HG03460 (cell line): ENCODE results near the gene ITPR2.
"Not testable (repeated sequence)": the region's sequence is repeated elsewhere in the genome, so short reads cannot be mapped to it uniquely, and the experiment has no call there.

Experiments used
- ATAC-seq: cut with Tn5 transposase; IDR thresholded peaks from one replicate; pipeline ENCODE4 v1.9.1; 2021; ENCODE audit not compliant: unreplicated experiment

ITPR2 gene

DNA sequence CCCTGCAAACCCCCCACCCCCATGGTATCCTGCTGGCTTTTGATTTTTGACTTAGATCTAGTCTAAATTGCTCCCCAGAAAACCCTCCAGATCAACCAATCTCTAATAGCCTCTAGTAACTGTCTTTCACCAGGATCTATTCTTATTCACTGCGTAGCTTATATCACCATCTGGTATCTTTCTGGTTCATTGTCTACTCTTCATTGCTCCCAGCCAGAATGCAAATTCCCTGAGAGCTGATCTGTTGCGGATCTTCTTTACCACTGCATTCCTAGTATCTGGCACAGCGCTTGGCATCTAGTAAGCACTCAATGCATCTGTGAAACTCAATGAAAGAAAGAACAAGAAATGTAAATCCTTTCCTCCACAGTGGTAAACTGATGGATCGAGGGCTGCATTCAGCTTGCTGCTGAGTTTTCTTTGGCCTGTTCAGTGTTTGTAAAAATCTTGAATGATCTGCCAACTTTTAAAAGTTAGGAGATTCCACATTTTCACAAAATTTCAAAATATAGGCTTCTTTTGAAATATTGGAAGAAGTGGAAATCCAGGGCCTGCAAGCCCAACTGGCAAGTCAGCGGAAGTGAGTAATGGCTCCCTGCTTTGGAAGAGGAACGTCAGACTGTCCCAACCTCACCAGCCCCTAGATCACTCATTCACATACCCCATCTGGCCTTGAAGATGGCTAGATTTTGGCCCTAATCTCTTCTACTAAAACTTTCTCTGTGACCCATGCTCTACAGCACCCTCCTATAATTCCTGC lies 363.4 kb downstream of the ITPR2 start:
- no peak for ATAC-seq

- ATAC-seq: no peak
These were observed 365.6 kb downstream of the ITPR2 start for GRCh38 chr12:26467351-26467750.

GRCh38 chr12:26466726-26467125 lies 366.3 kb downstream of the ITPR2 start:
- no peak for ATAC-seq

DNA sequence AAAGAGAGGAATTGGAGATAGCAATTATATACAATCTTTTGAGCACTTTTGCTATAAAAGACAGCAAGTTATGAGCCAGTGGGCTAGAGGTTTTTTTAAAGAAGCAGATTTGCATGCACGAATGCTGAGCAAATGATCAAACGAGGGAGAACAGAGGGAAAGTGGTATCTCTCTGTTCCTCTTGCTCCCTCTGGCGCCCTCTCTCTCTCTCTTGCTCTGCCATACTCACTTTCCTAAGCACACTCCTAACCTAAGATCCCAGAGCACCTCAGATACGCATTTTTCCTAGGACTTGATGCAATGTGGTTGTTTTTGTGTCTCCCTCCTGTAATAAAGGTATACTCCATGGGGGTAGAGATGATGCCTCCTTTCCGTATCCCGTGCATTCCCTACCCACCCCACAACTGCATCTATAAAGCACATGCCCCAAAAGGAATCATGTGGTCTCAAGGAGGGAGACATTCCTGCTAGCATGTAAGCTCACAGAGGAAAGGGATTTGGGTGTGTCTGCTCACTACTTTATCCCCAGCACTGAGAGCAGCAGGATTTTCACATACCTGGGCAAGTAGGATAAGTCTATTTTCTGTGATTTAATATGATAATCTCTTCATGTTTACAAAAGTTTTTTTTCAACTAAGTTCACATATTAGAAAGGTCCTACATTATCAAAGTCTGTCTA lies 367.4 kb downstream of the ITPR2 start:
- no peak for ATAC-seq

GRCh38 chr12:26461776-26462175 lies 371.2 kb downstream of the ITPR2 start:
- no peak for ATAC-seq

- ATAC-seq: no peak
These were observed 372.6 kb downstream of the ITPR2 start for GRCh38 chr12:26460361-26460760.

DNA sequence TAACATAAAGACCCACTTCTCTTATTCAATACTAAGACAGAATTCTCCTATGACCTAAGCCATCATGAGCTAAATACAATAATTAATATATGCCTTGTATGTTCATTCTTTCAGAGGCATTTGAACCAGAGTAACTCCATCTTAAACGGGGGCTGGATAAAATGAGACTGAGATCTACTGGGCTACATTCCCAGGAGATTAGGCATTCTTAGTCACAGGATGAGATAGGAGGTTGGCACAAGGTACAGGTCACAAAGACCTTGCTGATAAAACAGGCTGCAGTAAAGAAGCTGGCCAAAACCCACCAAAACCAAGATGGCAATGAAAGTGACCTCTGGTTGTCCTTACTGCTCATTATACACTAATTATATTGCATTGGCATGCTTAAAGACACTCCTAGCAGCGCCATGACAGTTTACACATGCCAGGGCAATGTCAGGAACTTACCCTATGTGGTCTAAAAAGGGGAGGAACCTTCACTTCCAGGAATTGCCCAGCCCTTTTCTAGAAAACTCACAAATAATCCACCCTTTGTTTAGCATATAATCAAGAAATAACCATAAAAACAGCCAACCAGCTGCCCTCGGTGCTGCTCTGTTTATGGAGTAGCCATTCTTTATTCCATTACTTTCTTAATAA lies 376.9 kb downstream of the ITPR2 start:
- ATAC-seq: no peak

- ATAC-seq: no peak
These were observed 379.7 kb downstream of the ITPR2 start for GRCh38 chr12:26453246-26453645.

GRCh38 chr12:26452511-26452910 lies 380.5 kb downstream of the ITPR2 start:
- no peak for ATAC-seq

GRCh38 chr12:26451763-26452162 lies 381.2 kb downstream of the ITPR2 start:
- no peak for ATAC-seq

- no peak for ATAC-seq
These were observed 387.1 kb downstream of the ITPR2 start for GRCh38 chr12:26445909-26446308.

- no peak for ATAC-seq
These were observed 389.7 kb downstream of the ITPR2 start for GRCh38 chr12:26443309-26443708.

- no peak for ATAC-seq
These were observed 391.6 kb downstream of the ITPR2 start for GRCh38 chr12:26441434-26441833.

DNA sequence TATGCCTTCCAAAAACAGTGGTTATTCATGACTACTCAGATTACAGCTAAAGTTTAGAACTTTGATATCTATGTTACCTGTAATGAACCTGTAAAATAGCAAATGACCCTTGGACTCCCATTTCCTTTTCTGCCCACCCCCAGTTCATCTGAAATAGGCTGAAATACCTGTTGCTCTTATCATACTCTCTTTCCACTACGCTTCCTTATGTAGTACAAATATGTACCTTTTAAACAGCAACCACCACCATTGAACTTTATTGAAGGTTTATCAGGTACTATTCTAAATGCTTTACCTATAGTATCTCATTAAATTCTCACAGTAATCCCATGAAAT lies 398.0 kb downstream of the ITPR2 start:
- no peak for ATAC-seq

- ATAC-seq: no peak
These were observed 398.5 kb downstream of the ITPR2 start for GRCh38 chr12:26434299-26435068.

- ATAC-seq: not testable (repeated sequence)
These were observed 399.3 kb downstream of the ITPR2 start for GRCh38 chr12:26433701-26434100.

GRCh38 chr12:26431211-26431610 lies 401.8 kb downstream of the ITPR2 start:
- no peak for ATAC-seq

DNA sequence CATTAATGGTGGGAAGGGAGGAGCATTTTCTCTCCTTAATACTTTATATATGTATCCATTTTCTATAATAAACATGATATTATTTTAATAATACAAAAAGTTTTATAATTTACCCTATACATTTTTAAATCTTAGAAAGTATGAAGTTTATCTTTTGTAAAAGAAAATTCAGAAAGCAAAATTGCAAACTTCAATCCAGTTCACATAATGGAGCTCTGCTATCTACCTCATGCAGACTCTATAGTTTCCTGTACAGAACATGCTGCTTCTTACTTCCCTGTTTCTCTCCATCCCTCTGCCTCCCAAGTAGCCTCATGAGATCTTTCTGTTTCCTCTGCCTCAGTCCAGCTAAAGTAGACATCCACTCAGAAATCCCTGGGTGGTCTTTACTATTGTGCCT lies 402.4 kb downstream of the ITPR2 start:
- ATAC-seq: not testable (repeated sequence)

DNA sequence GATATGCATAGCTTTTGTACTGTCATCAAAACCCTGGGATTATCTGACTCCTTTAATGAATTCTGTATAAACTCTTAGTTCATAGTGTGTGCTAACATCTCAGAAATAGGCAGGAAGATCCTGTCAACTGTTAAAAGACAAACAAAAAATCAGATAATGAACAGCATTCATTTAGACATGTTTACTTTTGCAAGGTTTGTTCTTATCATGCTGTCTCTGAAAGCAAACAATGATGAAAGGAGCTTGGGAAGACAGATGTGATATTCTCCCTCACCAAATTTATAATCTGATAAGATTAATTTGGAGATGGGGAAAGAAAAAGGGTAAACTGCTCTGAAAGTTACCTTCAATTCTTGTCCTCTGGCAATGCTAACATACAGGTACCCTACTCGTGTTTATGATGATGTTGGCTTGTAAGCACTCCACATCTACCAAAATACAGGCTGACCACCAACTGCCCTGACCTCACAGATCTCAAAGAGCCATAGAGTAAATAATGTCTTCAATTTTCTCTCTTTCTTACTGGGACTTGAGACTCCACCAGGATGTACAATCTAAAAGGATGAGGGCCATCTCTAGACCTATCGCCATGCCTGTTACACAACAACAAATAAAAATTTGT lies 403.8 kb downstream of the ITPR2 start:
- ATAC-seq: no peak

GRCh38 chr12:26428420-26428819 lies 404.6 kb downstream of the ITPR2 start:
- ATAC-seq: no peak

DNA sequence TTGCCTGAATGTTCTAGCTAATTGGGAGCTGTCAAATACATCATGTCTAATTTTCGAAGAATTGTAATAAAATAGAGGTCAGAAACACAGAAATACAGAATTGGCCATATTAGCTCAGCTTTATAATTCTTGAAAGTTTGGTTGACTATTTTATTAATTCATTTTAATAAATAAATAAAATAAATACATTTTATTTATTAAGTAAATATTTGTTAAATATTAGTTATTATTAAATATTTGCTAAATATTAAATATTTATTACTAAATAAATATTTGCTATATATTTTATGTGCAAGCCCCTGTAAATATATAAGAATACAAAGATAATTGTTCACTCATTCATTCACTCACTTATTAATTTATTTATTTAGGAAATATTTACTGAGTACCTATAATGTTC lies 406.3 kb downstream of the ITPR2 start:
- ATAC-seq: no peak
